GM18520 (cell line): ENCODE results near the gene STARD7.
A peak's percentile ranks its signal among the peaks of the same experiment; 100 is the strongest.

ENCODE experiments used
- ATAC-seq: cut with Tn5 transposase; IDR thresholded peaks from one replicate; pipeline ENCODE4 v1.9.1; 2021; ENCODE audit not compliant: unreplicated experiment

The STARD7 gene

GRCh38 chr2:96198921-96199320, 9.7 kb downstream of the STARD7 start:
- ATAC-seq: no peak

GRCh38 chr2:96197546-96198255, 10.9 kb downstream of the STARD7 start:
- ATAC-seq: no peak

DNA sequence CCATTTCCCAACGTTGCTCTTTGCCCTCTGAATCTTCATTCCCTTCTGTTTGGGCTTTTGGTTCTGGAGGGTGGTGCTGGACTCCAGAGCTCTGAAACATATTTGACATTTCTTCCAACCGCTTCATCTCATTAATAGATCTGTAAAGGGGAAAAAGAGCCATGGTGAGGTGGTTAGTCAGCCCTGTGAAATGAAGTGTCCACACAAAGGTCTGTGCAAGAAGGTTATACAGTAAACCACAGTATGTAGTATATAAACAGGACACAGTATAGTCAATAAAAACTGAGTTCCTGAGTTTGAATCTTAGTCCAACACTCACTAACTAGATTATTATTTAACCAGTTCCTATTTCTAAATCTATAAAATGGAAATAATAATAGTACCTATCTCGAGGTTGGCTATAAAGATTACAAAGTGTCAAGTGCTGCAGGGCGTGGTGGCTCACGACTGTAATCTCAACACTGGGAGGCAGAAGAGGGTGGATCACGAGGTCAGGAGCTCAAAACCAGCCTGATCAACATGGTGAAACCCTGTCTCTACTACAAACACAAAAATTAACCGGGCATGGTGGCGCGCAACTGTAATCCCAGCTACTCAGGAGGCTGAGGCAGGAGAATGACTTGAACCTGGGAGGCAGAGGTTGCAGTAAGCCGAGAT, 13.1 kb downstream of the STARD7 start:
- no peak for ATAC-seq

DNA sequence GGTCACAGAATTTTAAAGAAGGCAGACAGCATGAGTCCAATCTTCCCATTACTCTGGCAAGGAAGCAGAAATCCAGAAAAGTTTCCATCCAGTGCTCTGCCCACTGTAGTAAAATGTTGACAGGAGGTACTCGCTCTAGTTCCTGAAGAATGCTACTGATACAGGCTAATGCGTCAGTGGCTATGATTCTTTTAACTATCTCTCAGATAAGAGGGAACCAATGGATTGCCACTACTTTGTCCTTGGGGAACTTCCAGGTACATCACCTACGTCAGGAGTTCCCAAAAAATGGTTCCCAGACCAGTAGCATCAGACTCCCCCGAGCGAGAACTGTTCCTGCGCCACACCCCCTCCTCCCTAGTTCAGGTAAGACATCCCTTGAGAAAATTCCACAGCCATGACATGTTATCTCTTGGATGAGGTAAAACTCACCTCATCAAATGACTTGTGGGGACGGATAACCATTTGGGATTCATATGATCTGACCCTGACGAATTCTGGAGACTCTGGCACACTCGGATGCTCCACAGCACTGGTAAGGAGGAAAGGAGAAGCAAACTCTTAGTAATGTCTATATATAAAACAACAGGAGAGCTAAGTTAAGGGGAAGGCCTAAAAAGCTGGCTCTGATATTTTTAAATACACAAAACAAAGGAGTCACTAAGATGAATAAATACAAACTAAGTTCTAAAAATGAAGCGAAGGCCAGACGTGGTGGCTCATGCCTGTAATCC, 16.5 kb downstream of the STARD7 start:
- ATAC-seq: no peak

DNA sequence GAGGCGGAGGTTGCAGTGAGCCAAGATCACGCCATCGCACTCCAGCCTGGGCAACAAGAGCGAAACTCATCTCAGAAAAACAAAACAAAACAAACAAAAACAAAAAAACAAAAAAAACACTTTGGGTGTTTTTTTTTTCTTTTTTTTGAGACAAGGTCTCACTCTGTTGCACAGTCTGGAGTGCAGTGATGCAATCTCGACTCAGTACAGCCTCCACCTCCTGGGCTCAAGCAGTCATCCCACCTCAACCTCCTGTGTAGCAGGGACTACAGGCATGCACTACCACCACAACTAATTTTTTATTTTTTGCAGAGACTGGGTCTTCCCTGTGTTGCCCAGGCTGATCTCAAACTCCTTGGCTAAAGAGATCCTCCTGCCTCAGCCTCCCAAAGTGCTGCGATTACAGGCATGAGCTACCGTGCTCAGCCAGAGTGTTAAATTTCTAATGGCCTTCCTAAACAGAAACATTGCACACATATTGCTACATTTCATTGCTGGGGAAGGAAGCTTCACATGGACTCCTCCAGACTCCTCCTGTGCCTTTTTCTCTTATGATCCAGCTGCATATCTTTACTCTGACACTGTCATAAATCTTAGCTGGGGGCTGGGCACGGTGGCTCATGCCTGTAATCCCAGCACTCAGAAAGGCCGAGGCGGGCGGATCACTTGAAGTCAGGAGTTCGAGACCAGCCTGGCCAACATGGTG, 19.7 kb downstream of the STARD7 start:
- no peak for ATAC-seq

GRCh38 chr2:96186562-96186961, 22.1 kb downstream of the STARD7 start:
- ATAC-seq: no peak

GRCh38 chr2:96185516-96185915, 23.1 kb downstream of the STARD7 start:
- ATAC-seq: no peak

GRCh38 chr2:96184989-96185388, 23.6 kb downstream of the STARD7 start:
- ATAC-seq: no peak

DNA sequence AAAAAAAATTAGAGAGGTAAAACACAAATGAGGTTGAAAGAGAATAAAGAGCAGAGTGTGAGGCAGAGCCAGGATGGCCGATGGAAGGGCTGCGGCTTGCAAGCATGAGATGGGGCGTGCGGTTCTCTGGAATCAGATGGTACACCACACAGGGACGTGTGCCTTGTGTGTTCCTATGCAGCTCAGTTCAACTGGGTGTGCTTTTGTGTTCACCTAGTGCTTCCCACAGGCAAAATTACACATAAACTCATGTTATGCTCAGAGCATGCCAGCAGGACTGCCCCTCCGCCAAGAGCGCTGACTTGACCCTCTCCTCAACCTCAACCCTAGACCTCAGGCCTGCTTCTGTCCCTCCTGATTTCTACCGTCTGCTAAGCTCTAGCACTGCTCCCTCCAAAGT, 24.4 kb downstream of the STARD7 start:
- ATAC-seq: no peak

DNA sequence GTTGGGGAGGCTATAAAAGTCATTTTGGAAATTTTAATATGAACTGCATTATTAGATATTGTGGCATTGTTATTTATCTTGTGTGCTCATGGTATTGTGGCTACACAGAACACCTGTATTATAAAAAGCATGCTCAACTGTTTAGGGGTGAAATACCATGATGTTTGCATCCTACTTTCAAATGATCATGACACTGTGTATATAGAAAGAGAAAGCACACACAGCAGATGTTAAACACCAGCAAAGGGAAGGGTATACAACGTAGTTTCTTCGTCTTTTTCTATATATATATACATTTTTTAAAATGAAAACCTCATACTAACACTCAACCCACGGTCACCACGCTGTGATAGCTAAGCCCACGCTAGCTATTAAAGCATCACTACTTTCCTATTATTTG, 27.1 kb downstream of the STARD7 start:
- ATAC-seq: no peak

- ATAC-seq: no peak
Observed at GRCh38 chr2:96180521-96180920, 28.1 kb downstream of the STARD7 start.

DNA sequence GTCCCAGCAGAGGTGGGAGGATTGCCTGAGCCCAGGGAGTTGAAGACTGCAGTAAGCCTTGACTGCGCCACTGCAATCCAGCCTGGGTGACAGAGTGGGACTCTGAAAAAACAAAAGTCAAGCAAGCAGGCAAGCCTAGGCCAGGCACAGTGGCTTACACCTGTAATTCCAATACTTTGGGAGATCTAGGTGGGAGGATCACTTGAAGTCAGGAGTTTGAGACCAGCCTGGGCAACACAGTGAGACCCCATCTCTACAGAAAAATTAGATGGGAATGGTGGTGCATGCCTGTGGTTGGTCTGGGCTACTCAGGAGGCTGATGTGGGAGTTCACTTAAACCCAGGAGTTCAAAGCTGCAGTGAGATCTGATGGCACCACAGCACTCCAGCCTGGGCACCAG, 28.6 kb downstream of the STARD7 start:
- ATAC-seq: no peak

- no peak for ATAC-seq
Observed at GRCh38 chr2:96176661-96177060, 32.0 kb downstream of the STARD7 start.

GRCh38 chr2:96175951-96176350, 32.7 kb downstream of the STARD7 start:
- ATAC-seq: no peak

- peak; percentile 85 for ATAC-seq
Observed at GRCh38 chr2:96174251-96175144, 34.1 kb downstream of the STARD7 start.

- no peak for ATAC-seq
Observed at GRCh38 chr2:96171831-96172230, 36.8 kb downstream of the STARD7 start.

DNA sequence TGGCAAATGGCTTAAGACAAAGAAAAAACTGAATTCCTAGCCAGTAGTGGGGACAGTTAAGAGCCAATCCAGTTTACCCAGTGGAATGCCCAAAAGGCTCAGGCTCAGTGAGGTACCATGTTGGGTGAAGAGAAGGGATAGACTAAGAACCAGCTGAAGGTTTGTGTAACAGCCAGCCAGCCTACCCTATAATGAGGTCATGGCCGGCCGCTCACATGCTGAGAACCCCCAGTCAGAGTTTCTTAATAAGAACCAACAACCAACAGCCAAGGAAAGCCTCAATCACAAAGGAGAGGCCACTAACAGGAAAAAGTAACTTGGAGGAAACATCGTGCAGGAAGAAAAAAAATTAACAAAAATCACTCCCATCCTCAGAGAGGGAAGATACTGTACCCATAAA, 38.0 kb downstream of the STARD7 start:
- ATAC-seq: no peak

GRCh38 chr2:96169868-96170507, 38.6 kb downstream of the STARD7 start:
- ATAC-seq: no peak

- ATAC-seq: no peak
Observed at GRCh38 chr2:96167407-96168013, 41.1 kb downstream of the STARD7 start.
